HepG2 (cell line): ENCODE results near the gene SMIM34. TPM values are rescaled to one million over a fixed set of nuclear protein-coding genes. Genes with fewer than 3 reads are reported as not detected.

Experiments
- ARNT ChIP-seq: fragments of 450-650 bp; IDR thresholded peaks from 2 replicates; pipeline ENCODE4 v1.6.1; 2017
- CEBPB ChIP-seq: IDR thresholded peaks from 2 replicates; pipeline ENCODE4 v1.6.1; 2011; ENCODE audit warnings: low read depth, low read length, improper control_type of control experiment, borderline replicate concordance
- CEBPG ChIP-seq: IDR thresholded peaks from 2 replicates; pipeline ENCODE4 v1.6.1; 2016
- CSRNP1 ChIP-seq: sonication (generic); formaldehyde crosslinking; IDR thresholded peaks from 2 replicates; pipeline ENCODE4 v1.8.1; 2023; ENCODE audit warnings: mild to moderate bottlenecking, missing genetic modification reagents
- DPF2 ChIP-seq: sonication (generic); formaldehyde crosslinking; IDR thresholded peaks from 2 replicates; pipeline ENCODE4 v1.4.0; 2020; ENCODE audit warnings: mild to moderate bottlenecking, low read depth, missing genetic modification reagents, borderline replicate concordance
- DRAP1 ChIP-seq: IDR thresholded peaks from 2 replicates; pipeline ENCODE4 v1.6.1; 2016; ENCODE audit warnings: missing genetic modification reagents, missing compliant biosample characterization
- FOXK1 ChIP-seq: sonication (generic); formaldehyde crosslinking; IDR thresholded peaks from 2 replicates; pipeline ENCODE4 v1.4.0; 2020; ENCODE audit warnings: low read depth, missing genetic modification reagents, borderline replicate concordance
- HES4 ChIP-seq: sonication (generic); formaldehyde crosslinking; IDR thresholded peaks from 2 replicates; pipeline ENCODE4 v1.9.0; 2021; ENCODE audit warnings: mild to moderate bottlenecking, missing genetic modification reagents, borderline replicate concordance
- HMGXB4 ChIP-seq, 2 experiments: sonication (generic) in 1 of 2; formaldehyde crosslinking in 1 of 2; IDR thresholded peaks; 2 replicates each; pipeline versions ENCODE4 v1.4.0 to v1.6.1; 2018 to 2020; ENCODE audit warnings: missing genetic modification reagents in 2 of 2, borderline replicate concordance in 1 of 2, low read depth in 1 of 2, mild to moderate bottlenecking in 1 of 2, missing biosample characterization in 1 of 2
- HNF1B ChIP-seq: sonication (generic); formaldehyde crosslinking; IDR thresholded peaks from 2 replicates; pipeline ENCODE4 v1.5.1; 2020; ENCODE audit warnings: mild to moderate bottlenecking, moderate library complexity, missing genetic modification reagents
- HOXA3 ChIP-seq: sonication (generic); formaldehyde crosslinking; IDR thresholded peaks from 2 replicates; pipeline ENCODE4 v1.5.0; 2020; ENCODE audit warnings: missing genetic modification reagents
- KDM2A ChIP-seq: sonication (generic); formaldehyde crosslinking; IDR thresholded peaks from 2 replicates; pipeline ENCODE4 v1.4.0; 2020; ENCODE audit warnings: low read depth, missing genetic modification reagents, borderline replicate concordance
- MAZ ChIP-seq, 2 experiments: sonication (generic) in 1 of 2; formaldehyde crosslinking in 1 of 2; IDR thresholded peaks; 2 replicates each; pipeline versions ENCODE4 v1.5.0 to v1.6.1; 2012 to 2020; ENCODE audit warnings: low read depth in 2 of 2, mild to moderate bottlenecking in 2 of 2, borderline replicate concordance in 1 of 2, improper control_type of control experiment in 1 of 2, low read length in 1 of 2, missing genetic modification reagents in 1 of 2, moderate library complexity in 1 of 2
- SMC3 ChIP-seq: IDR thresholded peaks from 2 replicates; pipeline ENCODE4 v1.6.1; 2011; ENCODE audit warnings: low read length, improper control_type of control experiment
- ZNF275 ChIP-seq: sonication (generic); formaldehyde crosslinking; IDR thresholded peaks from 2 replicates; pipeline ENCODE4 v1.8.0; 2022; ENCODE audit warnings: missing genetic modification reagents, mild to moderate bottlenecking, inconsistent platforms, borderline replicate concordance
- ZNF687 ChIP-seq: sonication (generic); formaldehyde crosslinking; IDR thresholded peaks from 2 replicates; pipeline ENCODE4 v1.5.1; 2020; ENCODE audit warnings: mild to moderate bottlenecking, missing genetic modification reagents, moderate library complexity
- ZNF768 ChIP-seq: sonication (generic); formaldehyde crosslinking; IDR thresholded peaks from 2 replicates; pipeline ENCODE4 v1.4.0; 2020; ENCODE audit warnings: missing genetic modification reagents
- ZNF788 ChIP-seq: sonication (generic); formaldehyde crosslinking; IDR thresholded peaks from 2 replicates; pipeline ENCODE4 v1.5.0; 2020; ENCODE audit warnings: mild to moderate bottlenecking, missing genetic modification reagents, borderline replicate concordance
- polyA plus RNA-seq, 8 experiments: library from polyadenylated mRNA; depleted of rRNA in 3 of 8; stranded (reverse) in 7 of 8; unstranded in 1 of 8; fragments of >200 nt; fragmentation: Illumina TruSeq in 4 of 8; extraction: Trizol in 4 of 8; gene quantifications; 2 replicates each; pipeline versions ENCODE4 v1.2.1 to v1.2.3, GENCODE V29; 2011 to 2016; ENCODE audit warnings: low read depth in 4 of 8, missing spikeins in 1 of 8, mixed read lengths in 1 of 8; ENCODE audit not compliant: insufficient read depth in 1 of 8
- total RNA-seq, 5 experiments: library from RNA; depleted of rRNA; stranded (reverse); fragments of >200 nt; fragmentation: Illumina TruSeq; extraction: Trizol; gene quantifications; 2 replicates each; pipeline ENCODE4 v1.2.3, GENCODE V29; 2016; ENCODE audit warnings: low read depth in 1 of 5

The SMIM34 gene
- total and polyA plus RNA-seq, 2 of the 13 experiments (the other 11 are each of a cell fraction or from before 2014, with no cell fraction given), result not detected

- TF ChIP-seq HOXA3 (CRISPR knock-in tag) (peak; percentile 79), CEBPG (peak; percentile 96), MAZ (IDR thresholded peaks at IDR 0.05; ENCODE audit: borderline replicate concordance, low read depth, low read length) (no peak), MAZ (CRISPR knock-in tag; IDR thresholded peaks at IDR 0.05; ENCODE audit: low read depth) (peak; percentile 67; the same call in 1 of the 2 replicates), DPF2 (peak; percentile 76), CEBPB (peak; percentile 92), ZNF788 (CRISPR knock-in tag) (peak; percentile 78; the same call in 1 of the 2 replicates), SMC3 (0 out of 2 replicates have a peak, but pooled peaks have one; percentile 3), KDM2A (CRISPR knock-in tag) (0 out of 2 replicates have a peak, but pooled peaks have one; percentile 26), ZNF275 (CRISPR knock-in tag) (no peak), HNF1B (CRISPR knock-in tag) (peak; percentile 62; the same call in 1 of the 2 replicates), FOXK1 (CRISPR knock-in tag) (peak; percentile 85; the same call in 1 of the 2 replicates), ARNT (no peak), HMGXB4 (CRISPR knock-in tag; IDR thresholded peaks at IDR 0.05; ENCODE audit: borderline replicate concordance in 1 of 2, low read depth in 1 of 2) (peak in 1 of 2 experiments; percentile 49; a peak in 1 of 4 replicates), ZNF768 (CRISPR knock-in tag) (no peak), CSRNP1 (CRISPR knock-in tag) (no peak), HES4 (CRISPR knock-in tag) (no peak), DRAP1 (CRISPR knock-in tag) (no peak), ZNF687 (CRISPR knock-in tag) (peak; percentile 45)
Observed at GRCh38 chr21:34372321-34372720, 51.4 kb downstream of the SMIM34 start (continued).
